Suprapubic skin (tissue), 4 donors: ENCODE results near the gene FBXW12. TPM values are rescaled to one million over a fixed set of nuclear protein-coding genes. Genes with fewer than 3 reads are reported as not detected.

Experiments
- DNase-seq, 2 donors: peaks; one replicate each; pipeline ENCODE4 v3.0.0-alpha.2; 2019; ENCODE audit warnings: low spot score in 2 of 2
- H3K27ac ChIP-seq: fragments of 200-600 bp; sonication (generic); one replicate; pipeline ENCODE4 v1.5.1; 2019
- H3K27me3 ChIP-seq: fragments of 200-600 bp; sonication (generic); one replicate; pipeline ENCODE4 v1.5.1; 2019
- H3K36me3 ChIP-seq: fragments of 200-600 bp; sonication (generic); one replicate; pipeline ENCODE4 v1.5.1; 2019
- H3K4me1 ChIP-seq: fragments of 200-600 bp; sonication (generic); one replicate; pipeline ENCODE4 v1.5.1; 2019
- H3K4me3 ChIP-seq: fragments of 200-600 bp; sonication (generic); one replicate; pipeline ENCODE4 v1.5.1; 2019; ENCODE audit warnings: mild to moderate bottlenecking
- H3K9me3 ChIP-seq: fragments of 200-600 bp; sonication (generic); one replicate; pipeline ENCODE4 v1.5.1; 2019
- CTCF ChIP-seq, 2 donors: fragments of 200-600 bp in 1 of 2; fragments of 450-650 bp in 1 of 2; sonication (generic) in 1 of 2; IDR thresholded peaks; one replicate each; pipeline ENCODE4 v1.5.1; 2016 to 2019; ENCODE audit warnings: antibody characterized with exemption in 2 of 2, mild to moderate bottlenecking in 1 of 2, moderate library complexity in 1 of 2
- EP300 ChIP-seq: sonication (generic); formaldehyde crosslinking; IDR thresholded peaks from one replicate; pipeline ENCODE4 v1.6.1; 2017; ENCODE audit warnings: antibody characterized with exemption
- POLR2A ChIP-seq, 2 donors: fragments of 450-650 bp; IDR thresholded peaks; one replicate each; pipeline ENCODE4 v1.6.1; 2017; ENCODE audit warnings: antibody characterized with exemption in 2 of 2, mild to moderate bottlenecking in 2 of 2, moderate library complexity in 2 of 2
- POLR2AphosphoS5 ChIP-seq, 3 donors: sonication (generic); formaldehyde crosslinking; IDR thresholded peaks; one replicate each; pipeline ENCODE4 v1.6.1; 2017; ENCODE audit warnings: antibody characterized with exemption in 3 of 3
- WGBS: methylation state at CpG from one replicate; pipeline ENCODE4 v1.1.5; 2018; 5-methylcytosine and 5-hydroxymethylcytosine counted together
- total RNA-seq, 4 donors: library from RNA; depleted of rRNA; stranded (reverse); fragments of >200 nt; gene quantifications; one replicate each; pipeline ENCODE4 v1.1.0, GENCODE V29; 2016

Gene FBXW12
- total RNA-seq, 4 donors from 2014 or later, result not detected

GRCh38 chr3:48388966-48389365 lies 16.9 kb downstream of the FBXW12 start:
- no peak for TF ChIP-seq EP300
- TF ChIP-seq CTCF (IDR thresholded peaks at IDR 0.05), result no peak
- no peak for TF ChIP-seq POLR2A (IDR thresholded peaks at IDR 0.05)
- TF ChIP-seq POLR2AphosphoS5 (IDR thresholded peaks at IDR 0.05), result no peak
- Histone ChIP-seq H3K4me3 (no peak overlapping the region), H3K27me3 (no peaks in the 10 kb centered on the region), H3K4me1 (no peaks in the 10 kb centered on the region), H3K36me3 (no peaks in the 10 kb centered on the region), H3K27ac (no peak overlapping the region), H3K9me3 (no peaks in the 10 kb centered on the region)
- WGBS, result 92% methylated on average over 2 of the region's 2 CpGs
- DNase-seq, result no peak

GRCh38 chr3:48394391-48394790 lies 22.4 kb downstream of the FBXW12 start:
- WGBS, result 91% methylated on average over 2 of the region's 2 CpGs
- H3K4me1 ChIP-seq, result peaks cover 3% of the 10 kb centered on the region

GRCh38 chr3:48395714-48396113 lies 23.7 kb downstream of the FBXW12 start:
- H3K4me3 ChIP-seq, result no peak overlapping the region
- H3K27me3 ChIP-seq, result no peaks in the 10 kb centered on the region
- 77% methylated on average over 3 of the region's 3 CpGs for WGBS
- H3K9me3 ChIP-seq, result no peaks in the 10 kb centered on the region
- no peak overlapping the region for H3K27ac ChIP-seq
- H3K4me1 ChIP-seq, result peaks cover 10% of the 10 kb centered on the region
- TF ChIP-seq POLR2A (IDR thresholded peaks at IDR 0.05) (no peak), POLR2AphosphoS5 (IDR thresholded peaks at IDR 0.05) (no peak), CTCF (IDR thresholded peaks at IDR 0.05) (no peak), EP300 (no peak)
- no peak for DNase-seq
- H3K36me3 ChIP-seq, result no peaks in the 10 kb centered on the region

More at GRCh38 chr3:48394391-48394790, 22.4 kb downstream of the FBXW12 start:
- DNase-seq, result no peak
- Histone ChIP-seq H3K36me3 (no peaks in the 10 kb centered on the region), H3K4me3 (no peak overlapping the region), H3K27ac (no peak overlapping the region), H3K27me3 (no peaks in the 10 kb centered on the region), H3K9me3 (no peaks in the 10 kb centered on the region)
- TF ChIP-seq POLR2A (IDR thresholded peaks at IDR 0.05) (no peak), CTCF (IDR thresholded peaks at IDR 0.05) (no peak), EP300 (no peak), POLR2AphosphoS5 (IDR thresholded peaks at IDR 0.05) (no peak)

- DNase-seq, result no peak
- H3K27ac ChIP-seq, result no peak overlapping the region
- H3K36me3 ChIP-seq, result no peaks in the 10 kb centered on the region
- no peak overlapping the region for H3K4me3 ChIP-seq
- 75% methylated on average over 6 of the region's 9 CpGs for WGBS
- H3K4me1 ChIP-seq, result peaks cover 28% of the 10 kb centered on the region
- no peak for TF ChIP-seq POLR2AphosphoS5 (IDR thresholded peaks at IDR 0.05)
- H3K9me3 ChIP-seq, result no peaks in the 10 kb centered on the region
- no peaks in the 10 kb centered on the region for H3K27me3 ChIP-seq
These were observed 26.0 kb downstream of the FBXW12 start for GRCh38 chr3:48397767-48398681.

GRCh38 chr3:48398701-48399386 lies 26.8 kb downstream of the FBXW12 start:
- H3K27ac ChIP-seq, result no peak overlapping the region
- 41% methylated on average over 11 of the region's 11 CpGs for whole genome bisulfite sequencing
- no peak for DNase-seq

More at GRCh38 chr3:48398701-48399386, 26.8 kb downstream of the FBXW12 start:
- TF ChIP-seq EP300 (no peak), POLR2A (IDR thresholded peaks at IDR 0.05) (no peak), CTCF (IDR thresholded peaks at IDR 0.05) (no peak), POLR2AphosphoS5 (IDR thresholded peaks at IDR 0.05) (no peak)
- H3K27me3 ChIP-seq, result no peaks in the 10 kb centered on the region
- H3K9me3 ChIP-seq, result no peaks in the 10 kb centered on the region
- peaks cover 5% of the 10 kb centered on the region for H3K36me3 ChIP-seq
- no peak overlapping the region for H3K4me3 ChIP-seq
- peaks cover 28% of the 10 kb centered on the region for H3K4me1 ChIP-seq
